HCT116 (cell line): ENCODE data around the gene HOXD3. TPM values are rescaled to one million over a fixed set of nuclear protein-coding genes. Genes with fewer than 3 reads are reported as not detected.

Experiments used
- ATAC-seq: fragments of 200-7000 bp; cut with Tn5 transposase; 2 replicates; pipeline ENCODE4 v1.9.1; 2020; ENCODE audit warnings: mild to moderate bottlenecking, moderate library complexity
- BruUV-seq: library from RNA; stranded (reverse); fragments of 400-500 nt; replicated peaks from 2 replicates; lab custom pipeline; 2021; lab: Mats Ljungman, UMichigan
- CTCF ChIA-PET: fragments of 300-600 bp; sonication (Branson Sonifier 250); formaldehyde crosslinking; loops from one replicate; lab custom pipeline; 2021; ENCODE audit warnings: antibody characterized with exemption; lab: Charles Lee
- POLR2A ChIA-PET: fragments of 300-600, 350-600 bp; sonication (Branson Sonifier 250); formaldehyde crosslinking; loops from one replicate; lab custom pipeline; 2021; ENCODE audit warnings: antibody characterized with exemption; lab: Charles Lee
- RAD21 ChIA-PET, 2 experiments: fragments of 300-600 bp; sonication (Branson Sonifier 250); formaldehyde crosslinking; loops; one replicate each; lab custom pipeline; 2023; ENCODE audit warnings: low total read pairs in 2 of 2; ENCODE audit not compliant: uncharacterized antibody in 2 of 2, unreplicated experiment in 2 of 2, low non-redundant PET in 1 of 2; lab: Charles Lee
- DNase-seq: peaks from one replicate; pipeline ENCODE4 v3.0.0-alpha.2; 2010; ENCODE audit warnings: low read depth, low spot score
- H2AFZ ChIP-seq: fragments of 200-600 bp; shearing (Covaris generic), sonication (generic); 2 replicates; pipeline ENCODE4 v1.6.1; 2017; ENCODE audit warnings: low read depth, mixed run types, mixed read lengths, antibody characterized with exemption, low read length; ENCODE audit not compliant: poor library complexity, severe bottlenecking
- H3K27ac ChIP-seq: 2 replicates; pipeline ENCODE4 v1.5.1; 2012; ENCODE audit warnings: low read depth, low read length
- H3K27me3 ChIP-seq: fragments of 200-600 bp; sonication (generic); 2 replicates; pipeline ENCODE4 v1.6.1; 2016; ENCODE audit warnings: mixed run types, low read length, mixed read lengths; ENCODE audit not compliant: insufficient read depth
- H3K36me3 ChIP-seq, 2 experiments: fragments of 200-500 bp in 1 of 2; fragments of 200-600 bp in 1 of 2; sonication (Bioruptor generic) in 1 of 2; sonication (generic) in 1 of 2; 2 replicates each; pipeline versions ENCODE4 v1.5.1 to v1.6.1; 2014 to 2016; ENCODE audit warnings: low read length in 2 of 2, inconsistent platforms in 1 of 2, mixed read lengths in 1 of 2, mixed run types in 1 of 2; ENCODE audit not compliant: insufficient read depth in 2 of 2, control insufficient read depth in 1 of 2
- H3K4me1 ChIP-seq, 2 experiments: fragments of 200-600 bp in 1 of 2; sonication (generic) in 1 of 2; 2 replicates each; pipeline versions ENCODE4 v1.5.1 to v1.6.1; 2012 to 2017; ENCODE audit warnings: low read length in 2 of 2, inconsistent platforms in 1 of 2, mild to moderate bottlenecking in 1 of 2, mixed read lengths in 1 of 2, mixed run types in 1 of 2, moderate library complexity in 1 of 2; ENCODE audit not compliant: insufficient read depth in 2 of 2, control insufficient read depth in 1 of 2
- H3K4me2 ChIP-seq: fragments of 200-600 bp; sonication (generic); 2 replicates; pipeline ENCODE4 v1.6.1; 2017; ENCODE audit warnings: mixed run types, low read length, mixed read lengths
- H3K4me3 ChIP-seq, 2 experiments: fragments of 200-600 bp in 1 of 2; sonication (generic) in 1 of 2; replicated peaks in 1 of 2; 2 replicates each; pipeline ENCODE4 v1.5.1; 2011 to 2016; ENCODE audit warnings: low read length in 2 of 2, control low read depth in 1 of 2, low read depth in 1 of 2, mild to moderate bottlenecking in 1 of 2, mixed read lengths in 1 of 2, mixed run types in 1 of 2
- H3K79me2 ChIP-seq: fragments of 200-600 bp; sonication (generic); 2 replicates; pipeline ENCODE4 v1.6.1; 2017; ENCODE audit warnings: mild to moderate bottlenecking, mixed run types, low read length, moderate library complexity, mixed read lengths; ENCODE audit not compliant: insufficient read depth
- H3K9ac ChIP-seq: fragments of 200-600 bp; sonication (generic); 2 replicates; pipeline ENCODE4 v1.6.1; 2016; ENCODE audit warnings: low read length, mixed read lengths
- H3K9me2 ChIP-seq: fragments of 200-600 bp; sonication (generic), shearing (Covaris generic); 2 replicates; pipeline ENCODE4 v1.6.1; 2017; ENCODE audit warnings: mixed run types, mild to moderate bottlenecking, moderate library complexity; ENCODE audit not compliant: insufficient read depth
- H3K9me3 ChIP-seq, 2 experiments: fragments of 200-500 bp in 1 of 2; fragments of 200-600 bp in 1 of 2; sonication (Bioruptor generic) in 1 of 2; sonication (generic) in 1 of 2; 2 replicates each; pipeline ENCODE4 v1.6.1; 2014 to 2017; ENCODE audit warnings: low read length in 2 of 2, mixed read lengths in 2 of 2, inconsistent platforms in 1 of 2, low read depth in 1 of 2, mild to moderate bottlenecking in 1 of 2, mixed run types in 1 of 2, moderate library complexity in 1 of 2; ENCODE audit not compliant: control insufficient read depth in 1 of 2, insufficient read depth in 1 of 2
- H4K20me1 ChIP-seq: fragments of 200-600 bp; sonication (generic), shearing (Covaris generic); 2 replicates; pipeline ENCODE4 v1.6.1; 2017; ENCODE audit warnings: mixed run types, mild to moderate bottlenecking, moderate library complexity; ENCODE audit not compliant: insufficient read depth
- ATF3 ChIP-seq: IDR thresholded peaks from 2 replicates; pipeline ENCODE4 v1.6.1; 2012
- CBX3 ChIP-seq: IDR thresholded peaks from 2 replicates; pipeline ENCODE4 v1.6.1; 2012; ENCODE audit warnings: low read depth
- CEBPB ChIP-seq: IDR thresholded peaks from 2 replicates; pipeline ENCODE4 v1.6.1; 2012; ENCODE audit warnings: low read depth
- ELF1 ChIP-seq: IDR thresholded peaks from 2 replicates; pipeline ENCODE4 v1.6.1; 2012; ENCODE audit warnings: low read depth, borderline replicate concordance
- EZH2 ChIP-seq: fragments of 200-600 bp; sonication (generic); IDR thresholded peaks from 2 replicates; pipeline ENCODE4 v1.6.1; 2017; ENCODE audit warnings: antibody characterized with exemption, mixed run types
- EZH2phosphoT487 ChIP-seq: fragments of 200-600 bp; IDR thresholded peaks from 2 replicates; pipeline ENCODE4 v1.6.1; 2018; ENCODE audit warnings: antibody characterized with exemption, borderline replicate concordance
- FOSL1 ChIP-seq: IDR thresholded peaks from 2 replicates; pipeline ENCODE4 v1.6.1; 2012; ENCODE audit warnings: low read depth
- POLR2A ChIP-seq: IDR thresholded peaks from 2 replicates; pipeline ENCODE4 v1.7.0; 2011; ENCODE audit warnings: borderline replicate concordance; ENCODE audit not compliant: insufficient read depth, insufficient read length; ENCODE audit errors: extremely low read depth
- POLR2AphosphoS5 ChIP-seq: IDR thresholded peaks from 2 replicates; pipeline ENCODE4 v1.6.1; 2011; ENCODE audit warnings: mild to moderate bottlenecking, low read depth, low read length, moderate library complexity
- RAD21 ChIP-seq: IDR thresholded peaks from 2 replicates; pipeline ENCODE4 v1.6.1; 2012; ENCODE audit warnings: low read depth, mild to moderate bottlenecking
- SIN3A ChIP-seq: IDR thresholded peaks from 2 replicates; pipeline ENCODE4 v1.6.1; 2012; ENCODE audit warnings: low read depth
- SP1 ChIP-seq: IDR thresholded peaks from 2 replicates; pipeline ENCODE4 v1.6.1; 2012; ENCODE audit warnings: low read depth
- TCF7L2 ChIP-seq: IDR thresholded peaks from 2 replicates; pipeline ENCODE4 v1.7.0; 2011; ENCODE audit warnings: borderline replicate concordance, inconsistent platforms; ENCODE audit not compliant: insufficient read depth, insufficient read length; ENCODE audit errors: extremely low read depth
- YY1 ChIP-seq: IDR thresholded peaks from 2 replicates; pipeline ENCODE4 v1.6.1; 2011; ENCODE audit warnings: low read length, low read depth, moderate library complexity, mild to moderate bottlenecking; ENCODE audit not compliant: insufficient replicate concordance; ENCODE audit errors: extremely low read depth
- ZFX ChIP-seq: fragments of 450-650 bp; IDR thresholded peaks from 2 replicates; pipeline ENCODE4 v1.6.1; 2017
- ZNF274 ChIP-seq: fragments of 200-500 bp; sonication (Bioruptor generic); IDR thresholded peaks from 2 replicates; pipeline ENCODE4 v1.6.1; 2014; ENCODE audit warnings: mild to moderate bottlenecking, low read depth, low read length, inconsistent platforms
- intact Hi-C: fragments of 100-400 bp; cut with micrococcal nuclease; formaldehyde crosslinking; loops from 2 replicates; pipeline ENCODE4 v1.10.0; 2022
- total RNA-seq: library from RNA; stranded (reverse); gene quantifications from one replicate; pipeline ENCODE4 v1.2.1, GENCODE V29; 2021; ENCODE audit not compliant: unreplicated experiment
- TF ChIP-seq, protein P1 (sequence below), 3 experiments: fragments of 200-600 bp in 1 of 3; sonication (generic) in 1 of 3; IDR thresholded peaks in 2 of 3; conservative IDR thresholded peaks in 1 of 3; 2 replicates each; pipeline ENCODE4 v1.5.1; 2012 to 2017; ENCODE audit warnings: low read depth in 2 of 3, low read length in 2 of 3, antibody characterized with exemption in 1 of 3, borderline replicate concordance in 1 of 3, control low read depth in 1 of 3, mild to moderate bottlenecking in 1 of 3, mixed read lengths in 1 of 3, mixed run types in 1 of 3, moderate library complexity in 1 of 3; ENCODE audit not compliant: insufficient read depth in 1 of 3
- TF ChIP-seq, protein P2 (sequence below): IDR thresholded peaks from 2 replicates; pipeline ENCODE4 v1.6.1; 2011; ENCODE audit warnings: mild to moderate bottlenecking, low read length, moderate library complexity; ENCODE audit not compliant: insufficient replicate concordance; ENCODE audit errors: extremely low read depth
- TF ChIP-seq, protein P3 (sequence below): IDR thresholded peaks from 2 replicates; pipeline ENCODE4 v1.6.1; 2012

Gene HOXD3
- total RNA-seq, 1 experiment from 2014 or later, result 1.4 TPM

- DNase-seq, result no peak
- ChIA-PET POLR2A (no interaction called here), RAD21 (no interaction called here), CTCF (no interaction called here)
- H4K20me1 ChIP-seq, result no peaks in the 10 kb centered on the region
- no peaks in the 10 kb centered on the region for H3K9me2 ChIP-seq
- H3K4me2 ChIP-seq, result no peak overlapping the region
- no peak for ATAC-seq
- no peaks in the 10 kb centered on the region for H3K36me3 ChIP-seq
- no peaks in the 10 kb centered on the region for H3K79me2 ChIP-seq
- H3K27me3 ChIP-seq, result no peaks in the 10 kb centered on the region
- intact Hi-C loops, result no loop called here
- H3K27ac ChIP-seq, result no peak overlapping the region
- BruUV-seq, result no TSS peak
- H3K4me1 ChIP-seq, result peaks cover 0 to 6% of the 10 kb centered on the region in 2 experiments; a peak in 1 of 4 replicates
- H2AFZ ChIP-seq, result no peak overlapping the region
- TF ChIP-seq TCF7L2 (no peak), ZFX (no peak), CBX3 (no peak), EZH2 (no peak), EZH2phosphoT487 (no peak), RAD21 (no peak), YY1 (no peak), ZNF274 (no peak), FOSL1 (no peak), POLR2AphosphoS5 (no peak), ATF3 (no peak), POLR2A (no peak), ELF1 (no peak), SP1 (no peak), CEBPB (no peak), SIN3A (no peak)
- TF ChIP-seq, protein P1, sequence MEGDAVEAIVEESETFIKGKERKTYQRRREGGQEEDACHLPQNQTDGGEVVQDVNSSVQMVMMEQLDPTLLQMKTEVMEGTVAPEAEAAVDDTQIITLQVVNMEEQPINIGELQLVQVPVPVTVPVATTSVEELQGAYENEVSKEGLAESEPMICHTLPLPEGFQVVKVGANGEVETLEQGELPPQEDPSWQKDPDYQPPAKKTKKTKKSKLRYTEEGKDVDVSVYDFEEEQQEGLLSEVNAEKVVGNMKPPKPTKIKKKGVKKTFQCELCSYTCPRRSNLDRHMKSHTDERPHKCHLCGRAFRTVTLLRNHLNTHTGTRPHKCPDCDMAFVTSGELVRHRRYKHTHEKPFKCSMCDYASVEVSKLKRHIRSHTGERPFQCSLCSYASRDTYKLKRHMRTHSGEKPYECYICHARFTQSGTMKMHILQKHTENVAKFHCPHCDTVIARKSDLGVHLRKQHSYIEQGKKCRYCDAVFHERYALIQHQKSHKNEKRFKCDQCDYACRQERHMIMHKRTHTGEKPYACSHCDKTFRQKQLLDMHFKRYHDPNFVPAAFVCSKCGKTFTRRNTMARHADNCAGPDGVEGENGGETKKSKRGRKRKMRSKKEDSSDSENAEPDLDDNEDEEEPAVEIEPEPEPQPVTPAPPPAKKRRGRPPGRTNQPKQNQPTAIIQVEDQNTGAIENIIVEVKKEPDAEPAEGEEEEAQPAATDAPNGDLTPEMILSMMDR (IDR thresholded peaks at IDR 0.05 in 2 of 3, conservative IDR thresholded peaks at IDR 0.05 in 1 of 3; ENCODE audit: borderline replicate concordance in 1 of 3, insufficient read depth in 1 of 3, low read depth in 2 of 3, low read length in 2 of 3), result no peak
- TF ChIP-seq, protein P2, sequence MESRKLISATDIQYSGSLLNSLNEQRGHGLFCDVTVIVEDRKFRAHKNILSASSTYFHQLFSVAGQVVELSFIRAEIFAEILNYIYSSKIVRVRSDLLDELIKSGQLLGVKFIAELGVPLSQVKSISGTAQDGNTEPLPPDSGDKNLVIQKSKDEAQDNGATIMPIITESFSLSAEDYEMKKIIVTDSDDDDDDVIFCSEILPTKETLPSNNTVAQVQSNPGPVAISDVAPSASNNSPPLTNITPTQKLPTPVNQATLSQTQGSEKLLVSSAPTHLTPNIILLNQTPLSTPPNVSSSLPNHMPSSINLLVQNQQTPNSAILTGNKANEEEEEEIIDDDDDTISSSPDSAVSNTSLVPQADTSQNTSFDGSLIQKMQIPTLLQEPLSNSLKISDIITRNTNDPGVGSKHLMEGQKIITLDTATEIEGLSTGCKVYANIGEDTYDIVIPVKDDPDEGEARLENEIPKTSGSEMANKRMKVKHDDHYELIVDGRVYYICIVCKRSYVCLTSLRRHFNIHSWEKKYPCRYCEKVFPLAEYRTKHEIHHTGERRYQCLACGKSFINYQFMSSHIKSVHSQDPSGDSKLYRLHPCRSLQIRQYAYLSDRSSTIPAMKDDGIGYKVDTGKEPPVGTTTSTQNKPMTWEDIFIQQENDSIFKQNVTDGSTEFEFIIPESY, result no peak
- TF ChIP-seq, protein P3, sequence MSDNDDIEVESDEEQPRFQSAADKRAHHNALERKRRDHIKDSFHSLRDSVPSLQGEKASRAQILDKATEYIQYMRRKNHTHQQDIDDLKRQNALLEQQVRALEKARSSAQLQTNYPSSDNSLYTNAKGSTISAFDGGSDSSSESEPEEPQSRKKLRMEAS, result no peak
- H3K9ac ChIP-seq, result no peak overlapping the region
- H3K4me3 ChIP-seq, result no peak overlapping the region
- no peaks in the 10 kb centered on the region for H3K9me3 ChIP-seq
Observed at GRCh38 chr2:176189681-176190641, 32.9 kb downstream of the HOXD3 start.
